ENCODE measurements around the gene KCNN2.

Gene KCNN2

DNA sequence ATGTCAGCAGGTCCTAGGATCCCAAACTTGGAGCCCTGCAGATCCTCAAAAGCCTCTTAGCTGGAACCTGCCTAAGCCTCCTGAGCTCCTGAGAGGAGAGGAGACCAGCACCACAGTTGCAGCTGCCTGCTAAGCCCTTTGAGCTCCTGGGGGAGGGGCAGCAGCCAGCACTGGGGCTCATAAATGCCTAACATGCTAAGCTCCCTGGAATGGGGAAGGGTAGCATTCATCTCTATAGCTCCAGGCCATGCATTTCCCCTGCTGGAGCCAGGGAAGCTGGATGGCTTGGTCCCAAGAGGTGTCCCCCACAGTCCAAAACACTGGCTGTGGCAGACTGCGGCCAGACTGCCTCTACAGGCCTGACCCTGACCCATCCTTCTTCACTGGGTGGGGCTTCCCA is 182.7 kb downstream of the KCNN2 start:
- DNase-seq (ENCODE audit: low read depth), result no peak
